Measurements from ENCODE around the gene TUBB.
"Not testable (repeated sequence)": the region's sequence is repeated elsewhere in the genome, so short reads cannot be mapped to it uniquely, and the experiment has no call there.

TUBB gene

DNA sequence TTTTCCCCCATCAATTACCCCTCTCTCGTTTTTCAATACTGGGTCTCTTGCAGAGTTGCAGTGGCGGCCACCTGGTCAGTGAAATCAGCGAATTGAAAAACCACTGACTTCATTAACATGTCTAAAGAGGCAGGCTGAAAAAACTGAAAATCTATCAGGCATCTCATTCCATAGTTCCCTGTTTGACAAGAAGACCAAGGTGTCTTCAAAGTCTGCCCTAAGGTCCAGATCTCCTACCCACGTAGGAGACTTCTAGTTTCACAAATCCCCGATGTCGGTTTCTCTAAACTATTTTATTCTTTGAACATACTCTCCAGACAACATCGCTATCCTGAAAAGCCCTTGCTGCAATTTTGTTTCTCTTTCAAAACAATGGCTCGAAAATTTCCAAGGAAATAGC, 796 bp upstream of the TUBB start:
- no peak for DNase-seq

GRCh38 chr6:30720738-30721197, 616 bp downstream of the TUBB start:
- peak; percentile 77 for DNase-seq

GRCh38 chr6:30721198-30722024, 1.3 kb downstream of the TUBB start:
- peak; percentile 94 for DNase-seq

DNA sequence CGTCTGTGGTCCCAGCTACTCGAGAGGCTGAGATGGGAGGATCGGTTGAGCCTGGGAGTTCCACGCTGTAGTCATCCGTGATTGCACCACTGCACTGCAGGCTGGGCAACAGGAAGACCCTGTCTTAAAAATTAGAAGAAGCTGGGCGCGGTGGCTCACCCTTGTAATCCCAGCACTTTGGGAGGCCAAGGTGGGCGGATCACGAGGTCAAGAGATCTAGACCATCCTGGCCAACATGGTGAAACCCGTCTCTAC, 1.8 kb downstream of the TUBB start:
- not testable (repeated sequence) for DNase-seq

DNA sequence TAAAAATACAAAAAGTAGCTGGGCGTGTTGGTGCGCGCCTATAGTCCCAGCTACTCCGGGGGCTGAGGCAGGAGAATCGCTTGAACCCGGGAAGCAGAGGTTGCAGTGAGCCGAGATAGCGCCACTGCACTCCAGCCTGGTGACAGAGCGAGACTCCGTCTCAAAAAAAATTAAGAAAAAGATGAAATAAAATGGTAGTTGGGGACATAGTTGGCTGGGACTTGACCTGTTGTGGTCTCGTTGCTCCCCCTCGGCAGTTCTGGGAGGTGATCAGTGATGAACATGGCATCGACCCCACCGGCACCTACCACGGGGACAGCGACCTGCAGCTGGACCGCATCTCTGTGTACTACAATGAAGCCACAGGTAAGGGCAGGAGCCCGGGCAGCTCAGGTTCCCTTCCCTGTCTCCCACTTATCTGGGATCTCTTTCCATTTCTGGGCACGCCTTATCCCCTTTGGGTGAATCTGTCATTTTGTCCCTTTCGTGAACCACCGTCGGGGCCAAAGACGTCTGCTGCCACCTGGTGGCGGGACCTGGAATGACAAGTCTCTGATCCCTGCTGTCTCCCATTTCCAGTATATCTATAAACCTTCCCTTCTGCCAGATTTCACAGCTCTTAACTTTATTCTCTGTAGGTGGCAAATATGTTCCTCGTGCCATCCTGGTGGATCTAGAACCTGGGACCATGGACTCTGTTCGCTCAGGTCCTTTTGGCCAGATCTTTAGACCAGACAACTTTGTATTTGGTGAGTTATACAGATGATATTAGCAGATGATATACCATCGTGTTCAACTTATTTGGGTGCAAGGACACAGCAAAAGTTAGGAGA, 2.3 kb downstream of the TUBB start:
- DNase-seq: peak; percentile 81

DNA sequence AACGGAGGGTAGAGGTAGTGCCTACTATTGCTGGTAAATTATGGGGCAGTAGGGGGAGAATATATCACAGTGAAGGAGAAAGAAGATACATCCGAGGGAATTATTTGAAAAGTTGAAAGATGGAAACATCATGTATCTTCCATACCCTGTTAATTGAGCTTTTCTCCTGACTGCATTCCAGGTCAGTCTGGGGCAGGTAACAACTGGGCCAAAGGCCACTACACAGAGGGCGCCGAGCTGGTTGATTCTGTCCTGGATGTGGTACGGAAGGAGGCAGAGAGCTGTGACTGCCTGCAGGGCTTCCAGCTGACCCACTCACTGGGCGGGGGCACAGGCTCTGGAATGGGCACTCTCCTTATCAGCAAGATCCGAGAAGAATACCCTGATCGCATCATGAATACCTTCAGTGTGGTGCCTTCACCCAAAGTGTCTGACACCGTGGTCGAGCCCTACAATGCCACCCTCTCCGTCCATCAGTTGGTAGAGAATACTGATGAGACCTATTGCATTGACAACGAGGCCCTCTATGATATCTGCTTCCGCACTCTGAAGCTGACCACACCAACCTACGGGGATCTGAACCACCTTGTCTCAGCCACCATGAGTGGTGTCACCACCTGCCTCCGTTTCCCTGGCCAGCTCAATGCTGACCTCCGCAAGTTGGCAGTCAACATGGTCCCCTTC, 3.1 kb downstream of the TUBB start:
- not testable (repeated sequence) for DNase-seq

DNA sequence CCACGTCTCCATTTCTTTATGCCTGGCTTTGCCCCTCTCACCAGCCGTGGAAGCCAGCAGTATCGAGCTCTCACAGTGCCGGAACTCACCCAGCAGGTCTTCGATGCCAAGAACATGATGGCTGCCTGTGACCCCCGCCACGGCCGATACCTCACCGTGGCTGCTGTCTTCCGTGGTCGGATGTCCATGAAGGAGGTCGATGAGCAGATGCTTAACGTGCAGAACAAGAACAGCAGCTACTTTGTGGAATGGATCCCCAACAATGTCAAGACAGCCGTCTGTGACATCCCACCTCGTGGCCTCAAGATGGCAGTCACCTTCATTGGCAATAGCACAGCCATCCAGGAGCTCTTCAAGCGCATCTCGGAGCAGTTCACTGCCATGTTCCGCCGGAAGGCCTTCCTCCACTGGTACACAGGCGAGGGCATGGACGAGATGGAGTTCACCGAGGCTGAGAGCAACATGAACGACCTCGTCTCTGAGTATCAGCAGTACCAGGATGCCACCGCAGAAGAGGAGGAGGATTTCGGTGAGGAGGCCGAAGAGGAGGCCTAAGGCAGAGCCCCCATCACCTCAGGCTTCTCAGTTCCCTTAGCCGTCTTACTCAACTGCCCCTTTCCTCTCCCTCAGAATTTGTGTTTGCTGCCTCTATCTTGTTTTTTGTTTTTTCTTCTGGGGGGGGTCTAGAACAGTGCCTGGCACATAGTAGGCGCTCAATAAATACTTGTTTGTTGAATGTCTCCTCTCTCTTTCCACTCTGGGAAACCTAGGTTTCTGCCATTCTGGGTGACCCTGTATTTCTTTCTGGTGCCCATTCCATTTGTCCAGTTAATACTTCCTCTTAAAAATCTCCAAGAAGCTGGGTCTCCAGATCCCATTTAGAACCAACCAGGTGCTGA, 3.9 kb downstream of the TUBB start:
- not testable (repeated sequence) for DNase-seq

DNA sequence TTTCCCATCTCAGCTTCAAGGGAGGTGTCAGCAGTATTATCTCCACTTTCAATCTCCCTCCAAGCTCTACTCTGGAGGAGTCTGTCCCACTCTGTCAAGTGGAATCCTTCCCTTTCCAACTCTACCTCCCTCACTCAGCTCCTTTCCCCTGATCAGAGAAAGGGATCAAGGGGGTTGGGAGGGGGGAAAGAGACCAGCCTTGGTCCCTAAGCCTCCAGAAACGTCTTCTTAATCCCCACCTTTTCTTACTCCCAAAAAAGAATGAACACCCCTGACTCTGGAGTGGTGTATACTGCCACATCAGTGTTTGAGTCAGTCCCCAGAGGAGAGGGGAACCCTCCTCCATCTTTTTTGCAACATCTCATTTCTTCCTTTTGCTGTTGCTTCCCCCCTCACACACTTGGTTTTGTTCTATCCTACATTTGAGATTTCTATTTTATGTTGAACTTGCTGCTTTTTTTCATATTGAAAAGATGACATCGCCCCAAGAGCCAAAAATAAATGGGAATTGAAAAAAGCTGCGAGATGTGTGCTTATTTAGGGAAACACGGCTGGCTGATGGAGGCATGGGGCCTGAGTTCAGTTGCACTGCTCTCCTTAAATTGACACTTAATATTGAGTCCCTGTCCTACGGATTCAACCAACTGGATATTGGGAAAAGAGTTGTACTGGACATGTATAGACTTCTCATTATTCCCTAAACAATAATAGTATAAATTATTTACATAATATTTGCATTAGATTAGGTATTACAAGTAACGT, 4.9 kb downstream of the TUBB start:
- DNase-seq: no peak

DNA sequence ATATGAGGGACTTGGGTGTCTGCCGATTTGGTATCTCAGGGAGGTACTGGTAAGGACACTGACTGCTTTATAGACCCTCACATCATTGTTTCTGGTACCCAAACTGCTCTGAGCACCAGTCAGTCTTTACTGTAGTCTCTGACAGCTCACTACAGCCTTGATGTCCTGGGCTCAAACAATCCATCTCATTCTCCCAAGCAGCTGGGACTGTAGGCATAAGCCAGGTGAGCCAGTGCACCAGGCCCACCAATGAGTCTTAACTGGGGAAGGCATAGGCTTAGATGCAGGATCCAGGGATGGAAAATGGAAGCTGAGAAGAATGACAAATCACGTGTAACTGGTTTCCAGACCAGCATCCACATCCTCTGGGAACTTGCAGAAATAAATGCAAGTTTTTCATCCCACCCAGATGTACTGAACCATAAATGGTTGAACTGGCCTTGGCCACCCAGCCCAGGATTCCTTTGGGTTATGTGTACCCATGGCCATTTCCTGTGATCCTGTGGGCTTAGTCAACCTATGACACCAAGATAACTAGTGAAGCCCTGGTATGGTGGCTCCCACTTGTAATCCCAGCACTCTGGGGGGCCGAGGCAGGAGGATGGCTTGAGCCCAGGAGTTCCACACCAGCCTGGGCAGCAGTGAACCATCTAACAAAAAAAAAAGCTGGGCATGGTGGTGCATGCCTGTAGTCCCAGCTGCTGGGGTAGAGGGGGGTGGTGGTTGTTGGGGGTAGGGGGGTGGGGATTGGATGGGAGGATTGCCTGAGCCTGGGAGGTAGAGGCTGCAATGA, 5.8 kb downstream of the TUBB start:
- DNase-seq: no peak

- no peak for DNase-seq
Observed at GRCh38 chr6:30726506-30727413, 6.6 kb downstream of the TUBB start.

DNA sequence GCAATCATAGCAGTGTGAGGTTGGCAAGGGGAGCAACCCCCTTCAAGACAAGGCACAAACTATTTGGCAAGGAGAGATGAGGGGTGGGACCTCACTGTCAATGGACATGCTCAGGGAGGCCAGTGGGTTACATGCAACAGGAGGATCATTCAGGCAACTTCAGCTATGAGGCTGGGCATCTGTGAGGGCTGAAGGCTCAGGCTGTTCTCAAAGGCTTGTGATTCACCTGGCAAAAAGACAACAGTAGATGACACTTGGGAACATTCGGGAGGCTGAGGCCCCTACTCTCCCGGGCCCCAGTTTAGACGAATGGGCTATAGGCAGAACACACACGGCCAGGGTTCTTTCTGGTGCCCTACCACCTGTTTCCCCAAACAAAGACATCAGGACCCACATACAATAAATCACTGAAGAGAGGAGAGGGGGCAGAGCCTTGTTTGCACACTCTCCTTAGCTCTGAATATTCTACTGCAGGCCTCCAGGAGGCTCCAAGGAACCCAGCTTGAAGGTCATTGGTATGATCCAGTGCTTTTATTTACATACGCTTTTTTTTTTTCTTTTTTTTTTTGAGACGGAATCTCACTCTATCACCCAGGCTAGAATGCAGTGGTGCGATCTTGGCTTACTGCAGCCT, 7.9 kb downstream of the TUBB start:
- no peak for DNase-seq

DNA sequence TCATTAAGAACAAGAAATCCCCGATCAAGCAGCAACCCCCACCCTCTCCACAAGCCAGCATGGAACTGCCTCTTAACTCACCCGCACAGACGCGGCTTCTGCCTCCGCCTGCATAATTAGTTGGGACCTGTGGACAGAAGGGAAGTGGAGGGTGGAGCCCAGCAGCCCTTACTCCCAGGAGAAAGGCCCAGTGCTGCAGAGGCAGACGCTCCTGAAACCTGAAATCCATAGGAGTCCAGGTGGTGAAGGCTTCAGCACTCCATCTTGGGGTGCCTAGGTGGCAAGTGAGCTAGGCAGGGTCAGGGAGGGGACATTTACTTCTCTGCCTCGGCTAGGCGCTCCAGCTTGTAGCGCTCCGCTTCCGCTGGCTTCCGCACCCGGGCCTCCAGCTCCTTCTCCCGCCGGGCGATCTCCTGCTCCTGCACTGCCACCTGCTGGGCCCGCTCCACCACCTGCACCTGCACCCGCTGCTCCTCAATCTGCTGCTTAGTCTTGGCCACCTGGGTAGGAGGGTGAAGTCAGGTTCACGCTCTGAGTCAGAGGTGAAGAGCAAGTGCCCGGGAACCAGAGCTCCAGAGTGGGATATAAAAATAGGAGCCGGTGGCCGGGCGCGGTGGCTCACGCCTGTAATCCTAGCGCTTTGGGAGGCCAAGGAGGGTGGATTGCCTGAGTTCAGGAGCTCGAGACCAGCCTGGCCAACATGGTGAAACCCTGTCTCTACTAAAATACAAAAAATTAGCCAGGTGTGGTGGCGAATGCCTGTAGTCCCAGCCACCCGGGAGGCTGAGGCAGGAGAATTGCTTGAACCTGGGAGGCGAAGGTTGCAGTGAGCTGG, 10.7 kb downstream of the TUBB start:
- DNase-seq: peak; percentile 91

GRCh38 chr6:30732237-30732943, 12.2 kb downstream of the TUBB start:
- DNase-seq: no peak

DNA sequence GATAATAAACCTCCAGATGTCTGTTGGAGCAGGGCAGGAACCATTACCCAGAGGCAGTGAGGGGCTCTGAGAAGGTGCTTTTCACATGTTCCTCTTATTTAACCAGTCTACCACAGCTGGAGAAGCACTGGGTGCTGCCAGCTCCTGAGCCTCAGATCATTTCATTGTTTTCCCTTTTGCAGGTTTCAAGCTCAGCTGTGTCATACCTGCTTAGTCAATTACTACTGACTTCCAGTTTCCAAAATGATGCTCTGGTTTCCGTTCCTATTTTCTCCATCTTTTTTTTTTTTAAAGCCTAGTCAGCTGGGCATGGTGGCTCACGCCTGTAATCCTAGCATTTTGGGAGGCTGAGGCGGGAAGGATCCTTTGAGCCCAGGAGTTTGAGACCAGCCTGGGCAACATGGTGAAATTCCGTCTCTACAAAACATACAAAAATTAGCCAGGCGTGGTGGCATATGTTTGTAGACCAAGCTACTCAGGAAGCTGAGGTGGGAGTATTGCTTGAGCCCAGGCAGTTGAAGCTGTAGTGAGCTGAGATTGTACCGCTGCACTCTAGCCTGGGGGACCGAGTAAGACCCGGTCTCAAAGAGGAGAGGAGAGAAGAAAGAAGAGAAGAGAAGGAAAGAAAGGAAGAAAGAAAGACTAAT, 15.6 kb downstream of the TUBB start:
- DNase-seq: peak; percentile 54

DNA sequence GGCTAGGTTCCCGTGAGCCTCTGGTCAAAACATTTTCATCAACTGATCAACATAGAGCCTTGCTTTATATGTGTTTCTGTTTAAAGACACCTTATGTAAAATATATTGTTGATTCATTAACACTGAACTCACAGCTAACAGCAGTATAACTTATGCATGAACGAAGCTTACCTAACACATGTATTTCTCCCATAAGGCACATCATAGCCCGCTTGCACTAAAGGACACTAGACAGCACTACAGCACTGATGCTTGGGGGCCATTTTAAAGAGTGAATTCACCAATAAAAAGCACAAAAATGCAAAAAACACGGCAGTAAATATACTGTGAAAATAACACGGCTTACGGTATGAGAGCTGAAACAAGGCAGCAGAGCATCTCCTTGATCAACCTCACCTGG, 18.4 kb downstream of the TUBB start:
- DNase-seq: no peak

- DNase-seq: no peak
Observed at GRCh38 chr6:30740540-30740870, 20.4 kb downstream of the TUBB start.

DNA sequence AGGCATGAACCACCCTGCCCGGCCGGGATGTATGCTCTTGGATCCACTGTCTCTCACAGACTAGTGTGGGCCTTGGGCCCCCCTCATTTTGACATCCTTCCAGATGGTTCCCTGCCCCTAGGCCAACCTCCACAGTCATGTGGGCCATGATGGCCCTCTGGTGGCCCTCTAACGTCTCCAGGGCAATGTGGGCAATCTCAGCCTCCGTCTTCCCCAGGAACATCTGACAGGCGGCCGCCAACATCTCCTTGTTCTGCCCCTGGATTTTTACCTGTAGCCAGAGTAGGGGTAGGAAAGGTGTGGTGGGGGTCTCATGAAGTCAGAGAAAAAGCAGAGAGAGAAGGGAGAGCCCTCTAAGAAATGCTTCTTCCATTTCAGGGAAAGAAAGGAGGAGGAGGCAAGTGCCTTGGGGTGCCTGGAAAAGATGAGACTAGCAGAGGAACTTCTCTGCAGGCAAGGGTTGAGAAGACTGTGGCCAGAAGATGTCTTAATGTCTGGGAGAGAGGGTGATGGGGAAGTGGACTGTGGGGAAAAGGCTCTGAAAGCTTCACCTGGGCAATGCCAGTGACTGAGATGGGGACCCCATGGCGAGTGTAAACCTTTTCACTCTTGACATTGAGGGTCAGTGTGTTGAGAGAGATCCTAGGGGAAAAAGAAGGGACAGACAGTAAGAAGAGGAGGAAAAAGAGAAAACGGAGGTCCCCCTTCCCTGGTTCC, 21.1 kb downstream of the TUBB start:
- no peak for DNase-seq

Data from stimulated activated CD4-positive, alpha-beta T cell treated with anti-CD3 and anti-CD28 coated beads, Interleukin-1b, Interleukin-23, amount 100 ng/mL, for 48 hours (primary cell).